NCI-H1930 (cell line): ENCODE data around the gene CABLES2.

Source experiments
- DNase-seq, 2 experiments: peaks; one replicate each; lab custom pipeline; 2025; lab: John Stamatoyannopoulos, UW

The CABLES2 gene

DNA sequence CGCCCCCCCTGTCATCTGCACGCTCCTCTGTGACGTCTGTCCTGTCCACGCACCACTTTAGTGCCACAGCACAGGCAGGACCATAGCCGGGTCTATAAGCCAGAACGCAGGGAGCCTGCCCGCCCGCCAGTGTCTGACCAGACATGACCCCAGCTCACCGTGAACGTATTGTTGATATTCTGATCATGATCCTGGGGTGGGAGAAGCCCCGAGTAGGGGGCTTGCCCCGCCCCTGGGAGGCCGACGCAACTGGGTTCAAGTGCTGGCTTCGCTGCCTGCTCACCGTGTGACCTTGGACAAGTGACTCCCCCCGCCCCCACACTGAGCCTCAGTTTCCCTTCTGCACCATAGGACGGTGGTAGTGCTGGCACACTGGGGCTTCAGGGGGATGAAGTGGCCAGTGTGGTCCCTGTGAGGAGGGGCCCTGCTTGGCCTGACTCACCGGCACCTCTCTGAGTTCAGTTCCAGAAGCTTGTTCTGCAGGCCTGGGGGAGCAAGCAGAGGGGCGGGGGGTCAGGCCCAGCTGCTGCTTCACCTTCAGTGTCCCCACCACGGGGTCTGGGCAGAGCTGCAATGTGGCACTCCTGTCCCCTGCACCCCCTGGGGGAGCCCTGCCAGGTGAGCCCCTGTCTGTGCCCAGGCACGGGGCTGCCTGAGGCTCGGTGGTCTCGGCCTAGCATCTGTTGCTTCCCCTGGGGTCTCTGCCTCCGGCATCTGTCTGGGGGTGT is 11.1 kb upstream of the CABLES2 start:
- no peak for DNase-seq

- DNase-seq, result no peak
Observed at GRCh38 chr20:62416651-62417637, 9.9 kb upstream of the CABLES2 start.

DNA sequence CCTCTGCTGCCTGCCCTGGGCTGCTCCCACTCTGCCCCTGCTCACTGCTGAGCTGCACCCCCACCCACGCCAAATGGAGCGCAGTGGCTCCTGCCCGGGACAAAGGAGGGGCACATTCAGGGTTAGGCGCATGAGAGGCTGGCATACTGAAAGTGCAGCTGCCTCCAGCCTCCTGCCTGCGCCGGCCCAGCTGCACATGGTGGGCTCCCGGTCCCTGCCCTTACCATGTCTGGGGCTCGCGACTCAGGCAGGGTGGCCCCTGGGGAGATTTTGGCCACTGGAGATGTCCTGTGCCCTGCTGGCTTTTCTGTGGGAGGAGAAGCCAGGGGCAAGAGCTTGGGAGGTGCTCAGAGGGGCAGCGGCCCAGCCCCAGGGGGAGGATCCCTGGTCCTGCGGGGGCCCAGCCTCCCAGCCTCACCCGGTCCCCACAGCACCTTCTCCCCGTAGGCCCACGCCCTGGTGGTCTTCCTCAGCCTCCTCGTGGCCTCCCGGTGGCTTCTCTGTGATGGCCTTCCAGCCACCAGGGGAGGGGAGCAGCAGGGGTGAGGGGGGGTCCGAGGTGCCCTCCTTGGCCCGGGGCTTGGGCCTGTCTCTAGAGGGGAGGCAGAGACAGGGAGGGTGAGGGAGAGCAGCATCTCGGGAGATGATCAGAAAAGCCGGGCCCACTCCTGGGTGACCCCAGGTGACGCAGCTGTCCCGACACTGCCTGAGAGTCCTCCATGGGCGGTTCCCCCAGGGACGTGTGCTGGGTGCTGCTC is 8.4 kb upstream of the CABLES2 start:
- no peak for DNase-seq

- no peak for DNase-seq
Observed at GRCh38 chr20:62413896-62414481, 6.9 kb upstream of the CABLES2 start.

GRCh38 chr20:62413025-62413570 is 6.0 kb upstream of the CABLES2 start:
- DNase-seq, result no peak

- DNase-seq, result no peak
Observed at GRCh38 chr20:62412194-62413024, 5.3 kb upstream of the CABLES2 start.

DNA sequence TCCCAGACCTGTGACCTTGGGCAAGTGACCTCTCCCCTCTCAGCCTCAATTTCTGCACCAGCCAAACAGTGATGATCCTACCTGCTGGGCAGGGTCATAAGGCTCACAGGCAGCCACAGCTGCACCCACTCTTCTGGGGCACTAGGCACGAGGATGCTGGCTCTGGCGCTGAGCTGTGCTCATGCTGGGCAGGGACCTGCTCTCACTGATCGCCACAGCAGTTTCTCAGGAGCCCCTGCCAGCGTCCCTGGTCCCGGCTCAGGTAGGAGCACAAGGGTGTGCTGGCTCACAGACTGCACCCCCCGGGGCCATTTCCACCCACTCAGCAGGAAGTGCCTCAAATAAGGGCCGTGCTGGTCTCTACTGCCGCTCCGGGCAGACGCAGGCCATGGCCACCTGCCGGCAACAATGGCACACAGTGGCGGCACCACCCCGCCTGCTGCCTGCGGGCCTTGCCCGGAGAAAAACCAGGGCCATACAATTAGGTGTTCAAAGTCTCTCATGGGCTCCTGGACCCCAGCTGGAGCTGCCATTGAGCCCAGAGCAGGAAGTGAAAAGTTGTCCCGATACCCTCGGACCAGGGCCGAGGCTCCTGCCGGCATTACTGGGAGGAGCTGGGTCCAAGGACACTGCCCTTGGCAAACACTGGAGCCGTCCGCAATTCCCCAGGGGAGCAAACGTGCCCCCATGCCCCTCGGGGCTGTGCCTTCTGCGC is 4.6 kb upstream of the CABLES2 start:
- DNase-seq, result no peak

- DNase-seq, result peak in 1 of 2 experiments; percentile 19
Observed at GRCh38 chr20:62410746-62411478, 3.8 kb upstream of the CABLES2 start.

DNA sequence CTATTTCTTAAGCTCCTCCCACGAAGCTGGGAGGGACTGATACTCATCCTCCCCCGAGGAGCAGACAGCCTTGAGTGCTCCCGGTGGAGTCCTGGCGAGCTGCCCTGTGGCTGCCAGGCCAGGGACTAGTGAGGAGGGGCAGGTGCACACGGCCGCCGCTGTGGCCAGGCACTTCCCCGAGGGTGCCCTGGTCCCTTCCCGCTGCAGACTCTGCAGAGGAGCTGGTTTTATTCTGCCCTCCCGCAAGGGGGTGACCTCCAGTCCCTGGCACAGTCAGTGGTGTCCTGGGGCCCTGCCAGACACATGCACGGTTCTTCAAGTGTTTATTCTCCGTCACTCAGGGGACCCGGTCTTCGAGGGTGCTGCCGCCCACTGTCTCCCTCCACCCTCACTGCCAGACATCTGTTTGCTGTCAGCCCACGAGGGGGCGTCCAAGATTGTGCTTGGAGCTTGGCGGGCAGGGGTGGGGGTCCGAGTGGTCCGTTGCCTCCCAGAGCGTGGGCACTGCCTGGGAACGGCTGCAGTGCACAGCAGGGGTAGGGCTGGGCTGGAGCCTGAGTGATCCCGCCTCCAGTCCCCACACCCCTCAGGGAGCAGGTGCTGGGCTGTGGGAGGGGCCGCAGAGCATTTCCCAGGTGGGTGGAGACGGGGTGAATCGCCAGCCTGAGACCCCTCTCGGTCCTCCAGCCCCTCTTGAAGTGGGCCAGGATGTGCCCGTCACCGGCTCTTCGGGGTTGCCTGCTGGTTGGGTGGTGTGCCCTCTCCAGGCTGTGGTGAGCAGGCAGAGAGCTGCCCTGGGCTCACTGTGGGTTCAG is 3.1 kb upstream of the CABLES2 start:
- peak; percentile 44 to 57 for DNase-seq

GRCh38 chr20:62409086-62409853 is 2.2 kb upstream of the CABLES2 start:
- no peak for DNase-seq

DNA sequence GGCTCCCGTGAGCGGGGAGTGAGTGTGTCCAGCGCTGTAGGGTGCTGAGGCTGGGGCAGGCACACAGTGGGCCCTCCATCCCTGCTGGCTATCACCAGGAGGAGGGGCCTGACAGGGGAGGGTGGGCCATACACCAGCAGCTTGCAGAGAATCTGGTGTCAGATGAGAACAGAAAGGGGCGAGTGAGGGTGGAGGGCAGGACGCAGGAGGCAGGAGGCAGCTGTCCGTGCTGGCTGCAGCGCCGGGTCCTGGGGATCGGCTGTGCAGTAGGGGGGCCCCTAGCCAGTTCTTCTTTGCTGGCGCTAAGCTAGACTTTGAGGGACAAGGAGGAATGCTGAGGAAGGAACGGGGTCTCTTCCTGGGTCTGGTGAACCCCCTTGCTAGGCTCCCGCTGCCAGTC is 1.6 kb upstream of the CABLES2 start:
- no peak for DNase-seq

DNA sequence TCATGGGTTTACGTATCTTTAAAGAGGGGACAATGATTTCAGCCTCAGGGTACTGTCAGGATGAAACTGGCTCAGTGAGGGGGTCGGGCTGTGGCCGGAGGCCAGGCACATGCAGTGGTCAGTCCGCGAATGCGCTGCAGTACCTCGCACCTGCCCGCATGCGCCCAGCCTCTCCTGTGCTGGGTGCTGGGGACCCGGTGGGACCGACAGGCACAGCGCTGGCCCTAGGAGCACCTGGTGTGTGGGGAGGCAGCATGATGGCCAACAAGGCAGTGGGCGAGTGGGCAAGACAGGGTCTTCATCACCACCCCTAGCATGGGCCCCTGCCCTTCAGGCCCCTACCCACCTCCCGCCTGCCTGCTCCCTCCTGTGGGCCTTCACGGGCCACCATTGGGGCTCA is 970 bp upstream of the CABLES2 start:
- no peak for DNase-seq

- no peak for DNase-seq
Observed at GRCh38 chr20:62406635-62407176, 379 bp downstream of the CABLES2 start.

DNA sequence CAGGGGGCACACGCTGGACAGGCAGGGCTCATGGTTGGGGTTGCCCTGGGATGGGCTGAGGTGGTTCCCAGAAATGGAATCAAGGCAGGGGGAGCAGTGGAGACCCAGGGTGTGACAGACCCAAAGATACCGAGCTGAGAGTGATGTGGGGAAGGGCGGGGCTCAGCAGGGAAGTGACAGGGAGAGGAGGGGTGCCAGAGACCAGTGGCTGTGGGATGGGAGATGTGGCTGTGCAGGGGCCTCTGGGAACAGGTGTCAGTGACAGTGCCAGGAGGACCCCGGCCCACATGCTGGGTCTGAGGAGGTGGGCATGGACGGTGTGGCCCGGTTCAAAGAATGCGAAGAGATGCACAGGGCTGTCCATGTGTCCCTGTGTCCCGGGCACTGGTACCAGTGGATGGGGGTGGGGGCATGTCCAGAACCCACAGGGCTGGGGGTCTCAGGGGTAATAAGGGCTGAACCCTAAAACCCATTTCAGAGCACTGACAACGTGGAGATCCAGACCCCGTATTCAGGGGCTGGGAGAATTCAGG is 1.0 kb downstream of the CABLES2 start:
- no peak for DNase-seq

DNA sequence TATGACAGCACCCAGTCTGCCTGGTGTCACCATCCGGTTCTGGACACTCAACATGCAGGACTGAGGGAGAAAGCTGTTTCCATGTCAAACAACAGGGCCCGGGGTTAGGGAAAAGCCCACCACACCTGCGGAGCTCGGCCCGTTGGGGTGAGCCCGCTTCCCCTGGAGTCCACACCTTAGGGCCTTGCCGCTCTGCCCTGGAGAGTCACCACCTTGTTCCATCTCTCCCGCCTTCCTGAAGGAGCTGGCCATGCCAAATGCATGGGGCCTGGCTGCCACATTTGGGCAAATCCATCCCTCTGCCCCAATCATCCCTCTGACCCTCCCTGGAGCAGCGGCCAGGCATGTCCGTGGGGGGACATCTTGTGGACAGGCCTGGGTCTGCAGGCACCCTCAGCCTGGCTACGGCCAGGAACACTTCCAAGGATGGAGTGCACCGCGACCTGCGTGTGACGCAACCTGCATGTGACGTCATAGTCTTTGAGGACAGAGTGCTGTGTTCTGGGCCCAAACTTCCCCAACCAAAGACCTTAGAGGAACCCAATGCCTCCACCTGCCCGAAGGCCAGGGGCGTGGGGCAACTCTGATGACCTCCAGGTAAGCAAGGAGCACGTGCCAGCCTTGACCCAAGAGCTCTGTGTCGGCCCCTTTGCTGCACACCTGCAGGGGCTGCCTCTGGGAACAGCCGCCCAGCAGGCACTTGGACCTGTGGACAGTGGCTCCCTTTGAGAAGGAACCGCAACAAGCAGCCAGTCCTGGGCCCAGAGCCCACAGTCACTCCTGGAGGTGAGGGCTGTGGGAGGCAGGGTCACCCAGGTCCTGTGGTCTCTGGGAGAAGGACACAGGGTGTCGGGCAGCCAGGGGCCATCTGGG is 1.7 kb downstream of the CABLES2 start:
- no peak for DNase-seq

DNA sequence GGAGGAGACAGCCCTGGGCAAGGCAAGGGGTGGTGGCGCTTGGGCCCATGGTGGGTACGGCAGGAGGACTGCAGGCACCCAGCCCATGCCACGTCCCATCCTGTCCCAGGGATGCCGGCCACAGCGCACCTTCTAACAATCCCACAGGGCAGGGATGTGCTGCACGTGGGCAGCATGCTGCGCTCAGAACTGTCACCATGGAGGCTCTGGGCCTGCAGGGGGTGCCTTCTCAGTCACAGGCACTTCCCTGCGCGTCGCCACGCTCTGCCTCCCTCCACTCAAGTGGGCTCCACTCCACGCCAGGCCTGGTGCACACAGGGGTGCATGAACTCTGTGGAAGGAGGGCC is 2.4 kb downstream of the CABLES2 start:
- DNase-seq, result no peak
